Breast epithelium (tissue), 3 donors: ENCODE measurements around the gene F12.

ENCODE experiments used
- POLR2AphosphoS5 ChIP-seq, 3 donors: sonication (generic); formaldehyde crosslinking; IDR thresholded peaks; one replicate each; pipeline ENCODE4 v1.6.1; 2017; ENCODE audit warnings: antibody characterized with exemption in 3 of 3
- TF ChIP-seq, protein P1 (sequence below), 3 donors: fragments of 450-650 bp; IDR thresholded peaks; one replicate each; pipeline ENCODE4 v1.5.1; 2016 to 2017; ENCODE audit warnings: antibody characterized with exemption in 3 of 3, mild to moderate bottlenecking in 3 of 3, moderate library complexity in 3 of 3

DNA sequence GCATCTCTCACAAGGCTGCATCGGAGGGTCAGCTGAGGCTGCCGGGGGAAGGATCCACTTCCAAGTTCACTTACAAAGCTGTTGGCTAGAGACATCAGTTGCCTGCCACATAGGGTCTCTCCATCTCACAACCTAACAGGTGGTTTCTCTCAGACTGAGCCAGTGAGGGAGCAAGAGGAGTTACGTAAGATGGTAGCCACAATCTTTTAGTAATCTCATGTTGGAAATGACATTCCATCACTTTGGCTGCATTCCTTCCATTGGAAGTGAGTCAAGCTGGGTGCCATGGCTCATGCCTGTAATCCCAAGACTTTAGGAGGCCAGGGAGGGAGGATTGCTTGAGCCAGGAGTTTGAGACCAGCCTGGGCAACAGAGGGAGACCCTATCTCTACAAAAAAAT is 9.7 kb upstream of the F12 start:
- TF ChIP-seq, protein P1, sequence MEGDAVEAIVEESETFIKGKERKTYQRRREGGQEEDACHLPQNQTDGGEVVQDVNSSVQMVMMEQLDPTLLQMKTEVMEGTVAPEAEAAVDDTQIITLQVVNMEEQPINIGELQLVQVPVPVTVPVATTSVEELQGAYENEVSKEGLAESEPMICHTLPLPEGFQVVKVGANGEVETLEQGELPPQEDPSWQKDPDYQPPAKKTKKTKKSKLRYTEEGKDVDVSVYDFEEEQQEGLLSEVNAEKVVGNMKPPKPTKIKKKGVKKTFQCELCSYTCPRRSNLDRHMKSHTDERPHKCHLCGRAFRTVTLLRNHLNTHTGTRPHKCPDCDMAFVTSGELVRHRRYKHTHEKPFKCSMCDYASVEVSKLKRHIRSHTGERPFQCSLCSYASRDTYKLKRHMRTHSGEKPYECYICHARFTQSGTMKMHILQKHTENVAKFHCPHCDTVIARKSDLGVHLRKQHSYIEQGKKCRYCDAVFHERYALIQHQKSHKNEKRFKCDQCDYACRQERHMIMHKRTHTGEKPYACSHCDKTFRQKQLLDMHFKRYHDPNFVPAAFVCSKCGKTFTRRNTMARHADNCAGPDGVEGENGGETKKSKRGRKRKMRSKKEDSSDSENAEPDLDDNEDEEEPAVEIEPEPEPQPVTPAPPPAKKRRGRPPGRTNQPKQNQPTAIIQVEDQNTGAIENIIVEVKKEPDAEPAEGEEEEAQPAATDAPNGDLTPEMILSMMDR (IDR thresholded peaks at IDR 0.05): no peak
- TF ChIP-seq POLR2AphosphoS5 (IDR thresholded peaks at IDR 0.05): no peak
